Left lung (tissue), 10 donors: ENCODE measurements around the gene WDCP. TPM values are rescaled to one million over a fixed set of nuclear protein-coding genes. Genes with fewer than 3 reads are reported as not detected.

ENCODE experiments used
- ATAC-seq: fragments of 200-7000 bp; cut with Tn5 transposase; one replicate; pipeline ENCODE4 v1.9.1; 2020; ENCODE audit warnings: moderate library complexity
- DNase-seq, 4 donors: peaks; one replicate each; pipeline ENCODE4 v3.0.0-alpha.2; 2013 to 2020
- H3K27ac ChIP-seq, 2 donors: fragments of 200-600 bp; sonication (generic) in 1 of 2; one replicate each; pipeline versions ENCODE4 v1.5.0 to v1.8.0; 2020 to 2021
- H3K27me3 ChIP-seq, 2 donors: fragments of 200-600 bp; sonication (generic) in 1 of 2; one replicate each; pipeline versions ENCODE4 v1.5.0 to v1.8.0; 2020 to 2021
- H3K36me3 ChIP-seq, 2 donors: fragments of 200-600 bp; sonication (generic) in 1 of 2; one replicate each; pipeline versions ENCODE4 v1.5.0 to v1.8.0; 2020 to 2021
- H3K4me1 ChIP-seq, 2 donors: fragments of 200-600 bp; one replicate each; pipeline ENCODE4 v1.8.0; 2021
- H3K4me3 ChIP-seq, 2 donors: fragments of 200-600 bp; sonication (generic) in 1 of 2; one replicate each; pipeline versions ENCODE4 v1.5.0 to v1.8.0; 2020 to 2021; ENCODE audit warnings: mild to moderate bottlenecking in 1 of 2
- H3K9me3 ChIP-seq, 2 donors: fragments of 200-600 bp; sonication (generic) in 1 of 2; one replicate each; pipeline versions ENCODE4 v1.5.0 to v1.8.0; 2020 to 2021
- CTCF ChIP-seq, 2 donors: fragments of 200-600 bp; sonication (generic) in 1 of 2; IDR thresholded peaks; one replicate each; pipeline versions ENCODE4 v1.5.0 to v1.8.0; 2021; ENCODE audit warnings: antibody characterized with exemption in 2 of 2
- intact Hi-C, 2 donors: fragments of 100-400 bp; cut with DNase I; formaldehyde crosslinking; loops; one replicate each; pipeline versions ENCODE4 v1.11.2 to v1.14.2; 2022
- polyA plus RNA-seq, 6 donors: library from polyadenylated mRNA; unstranded; fragments of 120-200 nt; gene quantifications; one replicate each; pipeline ENCODE4 v1.2.1, GENCODE V29; 2013; ENCODE audit not compliant: insufficient read length in 6 of 6
- total RNA-seq, 2 donors: library from RNA; stranded (reverse); fragmentation: NEBNext Ultra II Directional; extraction: Animal tissue kit (Norgen Biotek cat#: 25700); gene quantifications; one replicate each; pipeline ENCODE4 v1.2.1, GENCODE V29; 2021
- donor health status: DM: no; HTN: yes; CAD: no.
- donor health status: DM: no; HTN: no; CAD: no.

WDCP gene
- total and polyA plus RNA-seq, 8 donors, result 10.3 to 15.0 (median 14.6) TPM

- H3K27me3 ChIP-seq, result peaks cover 26 to 50% of the 10 kb centered on the region in 2 donors
- intact Hi-C loops, result no loop called here
- no peak for DNase-seq
- H3K27ac ChIP-seq, result no peak overlapping the region
- no peaks in the 10 kb centered on the region for H3K36me3 ChIP-seq
- no peak for TF ChIP-seq CTCF (IDR thresholded peaks at IDR 0.05)
- H3K9me3 ChIP-seq, result no peaks in the 10 kb centered on the region
- H3K4me1 ChIP-seq, result peaks cover 6 to 13% of the 10 kb centered on the region in 2 donors
- no peak for ATAC-seq
- no peak overlapping the region for H3K4me3 ChIP-seq
These were observed 38.4 kb downstream of the WDCP start for GRCh38 chr2:24008672-24009366.

DNA sequence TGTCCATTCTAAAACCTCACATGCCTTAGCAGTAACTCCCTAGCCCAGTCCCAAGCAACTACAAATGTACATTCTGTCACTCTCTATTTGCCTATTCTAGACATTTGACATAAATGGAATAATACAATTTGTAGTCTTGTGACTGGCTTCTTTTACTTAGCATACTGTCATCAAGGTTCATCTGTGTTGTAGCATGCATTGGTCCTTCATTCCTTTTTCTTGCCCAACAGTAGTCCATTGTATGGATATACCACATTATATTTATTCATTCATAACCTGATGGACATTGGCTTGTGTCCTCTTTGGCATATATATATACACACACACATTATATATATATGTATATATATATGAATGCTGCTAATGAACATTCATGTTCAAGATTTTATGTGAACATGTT, 39.5 kb downstream of the WDCP start:
- TF ChIP-seq CTCF (IDR thresholded peaks at IDR 0.05), result no peak
- ATAC-seq (no peak), DNase-seq (no peak)
- peaks cover 6 to 13% of the 10 kb centered on the region in 2 donors for H3K4me1 ChIP-seq
- H3K9me3 ChIP-seq, result no peaks in the 10 kb centered on the region
- peaks cover 26 to 45% of the 10 kb centered on the region in 2 donors for H3K27me3 ChIP-seq
- H3K4me3 ChIP-seq, result no peak overlapping the region
- intact Hi-C loops, result no loop called here
- H3K27ac ChIP-seq, result no peak overlapping the region
- no peaks in the 10 kb centered on the region for H3K36me3 ChIP-seq

GRCh38 chr2:23994567-23994966, 52.6 kb downstream of the WDCP start:
- intact Hi-C loops, result no loop called here
- no peak for TF ChIP-seq CTCF (IDR thresholded peaks at IDR 0.05)
- no peak overlapping the region for H3K27ac ChIP-seq
- H3K4me3 ChIP-seq, result no peak overlapping the region
- DNase-seq (no peak), ATAC-seq (no peak)
- H3K27me3 ChIP-seq, result no peaks in the 10 kb centered on the region
- no peaks in the 10 kb centered on the region for H3K9me3 ChIP-seq
- H3K4me1 ChIP-seq, result no peaks in the 10 kb centered on the region
- peaks cover 0 to 2% of the 10 kb centered on the region in 2 donors for H3K36me3 ChIP-seq

GRCh38 chr2:23993736-23994269, 53.4 kb downstream of the WDCP start:
- no peak overlapping the region for H3K27ac ChIP-seq
- DNase-seq, result no peak
- no peaks in the 10 kb centered on the region for H3K36me3 ChIP-seq
- no peaks in the 10 kb centered on the region for H3K4me1 ChIP-seq
- no peak for ATAC-seq
- H3K4me3 ChIP-seq, result no peak overlapping the region
- TF ChIP-seq CTCF (IDR thresholded peaks at IDR 0.05), result no peak
- intact Hi-C loops, result no loop called here
- no peaks in the 10 kb centered on the region for H3K27me3 ChIP-seq
- no peaks in the 10 kb centered on the region for H3K9me3 ChIP-seq

- H3K36me3 ChIP-seq, result no peaks in the 10 kb centered on the region
- ATAC-seq (no peak), DNase-seq (no peak)
- no peaks in the 10 kb centered on the region for H3K27me3 ChIP-seq
- no peaks in the 10 kb centered on the region for H3K4me1 ChIP-seq
- no peak for TF ChIP-seq CTCF (IDR thresholded peaks at IDR 0.05)
- no peak overlapping the region for H3K4me3 ChIP-seq
- intact Hi-C loops, result no loop called here
- no peaks in the 10 kb centered on the region for H3K9me3 ChIP-seq
- no peak overlapping the region for H3K27ac ChIP-seq
These were observed 54.3 kb downstream of the WDCP start for GRCh38 chr2:23992931-23993330.
